Body of pancreas (tissue), 4 donors: ENCODE measurements around the gene PRAMEF1.
"Not testable (repeated sequence)": the region's sequence is repeated elsewhere in the genome, so short reads cannot be mapped to it uniquely, and the experiment has no call there.

Experiments used
- CTCF ChIP-seq, 7 experiments: fragments of 450-650 bp in 4 of 7; fragments of 200-600 bp in 3 of 7; sonication (generic) in 3 of 7; IDR thresholded peaks; one replicate each; pipeline ENCODE4 v1.5.1; 2016 to 2019; ENCODE audit warnings: antibody characterized with exemption in 7 of 7
- POLR2A ChIP-seq, 3 donors: fragments of 450-650 bp; IDR thresholded peaks; one replicate each; pipeline ENCODE4 v1.6.1; 2016; ENCODE audit warnings: antibody characterized with exemption in 3 of 3, mild to moderate bottlenecking in 2 of 3

- not testable (repeated sequence) for TF ChIP-seq POLR2A, CTCF (IDR thresholded peaks at IDR 0.05)
Measured at GRCh38 chr1:12831310-12831709, 40.1 kb downstream of the PRAMEF1 start, which contains the start of gene PRAMEF11.
